Lower leg skin (tissue), 4 donors: ENCODE data around the gene NUDT8. TPM values are rescaled to one million over a fixed set of nuclear protein-coding genes. Genes with fewer than 3 reads are reported as not detected.

Experiments
- DNase-seq, 2 donors: peaks; one replicate each; pipeline ENCODE4 v3.0.0-alpha.2; 2019; ENCODE audit warnings: low spot score in 2 of 2
- H3K4me3 ChIP-seq: fragments of 200-600 bp; sonication (generic); 2 replicates; pipeline ENCODE4 v1.5.1; 2017; ENCODE audit warnings: mild to moderate bottlenecking, low read depth; ENCODE audit not compliant: poor library complexity, severe bottlenecking
- CTCF ChIP-seq, 3 donors: fragments of 450-650 bp; IDR thresholded peaks; one replicate each; pipeline ENCODE4 v1.5.1; 2016; ENCODE audit warnings: antibody characterized with exemption in 3 of 3, mild to moderate bottlenecking in 3 of 3, moderate library complexity in 2 of 3
- POLR2A ChIP-seq, 2 donors: fragments of 450-650 bp; IDR thresholded peaks; one replicate each; pipeline ENCODE4 v1.6.1; 2016 to 2017; ENCODE audit warnings: antibody characterized with exemption in 2 of 2, mild to moderate bottlenecking in 1 of 2, moderate library complexity in 1 of 2
- WGBS, 2 donors: methylation state at CpG; one replicate each; pipeline ENCODE4 v1.1.5; 2018; 5-methylcytosine and 5-hydroxymethylcytosine counted together
- intact Hi-C: fragments of 100-400 bp; cut with DNase I; formaldehyde crosslinking; loops from one replicate; pipeline ENCODE4 v1.15.0; 2023; ENCODE audit warnings: low total_unique reads
- total RNA-seq, 4 donors: library from RNA; depleted of rRNA; stranded (reverse); fragments of >200 nt; gene quantifications; one replicate each; pipeline ENCODE4 v1.1.0, GENCODE V29; 2016

The NUDT8 gene
- total RNA-seq, 4 donors from 2014 or later: 42.1 to 89.4 (median 55.1) TPM

- TF ChIP-seq POLR2A (IDR thresholded peaks at IDR 0.05) (no peak), CTCF (IDR thresholded peaks at IDR 0.05) (no peak)
- WGBS, 2 donors: 79 to 81% methylated on average over 16 to 17 of the region's 17 CpGs
- H3K4me3 ChIP-seq: no peak overlapping the region
- no peak for DNase-seq
- intact Hi-C loops: no loop called here
Observed at GRCh38 chr11:67613313-67613959, 16.3 kb downstream of the NUDT8 start.

DNA sequence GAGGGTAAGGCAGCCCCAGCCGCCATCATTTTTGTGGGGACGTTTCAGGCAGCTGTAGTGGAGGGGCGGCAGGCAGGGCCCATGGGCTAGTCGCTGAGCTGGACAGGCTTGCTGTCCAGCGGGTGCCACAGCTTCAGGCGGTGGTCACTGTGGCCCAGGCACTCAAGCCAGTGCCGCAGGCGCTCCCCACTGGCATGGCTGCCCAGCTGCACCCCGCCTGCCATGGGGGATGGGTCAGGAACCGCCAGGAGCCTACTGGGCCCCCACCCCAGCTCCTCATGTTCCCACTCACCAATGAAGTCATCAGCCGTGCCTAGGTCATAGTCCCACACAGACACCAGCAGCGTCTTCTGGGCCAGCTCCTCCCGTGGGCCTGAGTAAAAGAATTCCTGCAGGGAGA lies 17.0 kb downstream of the NUDT8 start:
- DNase-seq: no peak
- TF ChIP-seq CTCF (IDR thresholded peaks at IDR 0.05) (no peak), POLR2A (IDR thresholded peaks at IDR 0.05) (no peak)

GRCh38 chr11:67611704-67612587 lies 17.8 kb downstream of the NUDT8 start:
- DNase-seq: no peak
- intact Hi-C loops: no loop called here

More for the DNA sequence above, 17.0 kb downstream of the NUDT8 start:
- WGBS, 2 donors: 85 to 88% methylated on average over 5 to 13 of the region's 13 CpGs
- no peak overlapping the region for H3K4me3 ChIP-seq
- intact Hi-C loops: no loop called here

GRCh38 chr11:67611165-67611564 lies 18.6 kb downstream of the NUDT8 start:
- intact Hi-C loops: no loop called here
- no peak for DNase-seq
- 83 to 88% methylated on average over 9 to 14 of the region's 14 CpGs for WGBS, 2 donors
- H3K4me3 ChIP-seq: no peak overlapping the region
- TF ChIP-seq POLR2A (IDR thresholded peaks at IDR 0.05) (no peak), CTCF (IDR thresholded peaks at IDR 0.05) (no peak)

More at GRCh38 chr11:67611704-67612587, 17.8 kb downstream of the NUDT8 start:
- WGBS, 2 donors: 90 to 91% methylated on average over 31 to 37 of the region's 37 CpGs
- TF ChIP-seq POLR2A (IDR thresholded peaks at IDR 0.05) (no peak), CTCF (IDR thresholded peaks at IDR 0.05) (no peak)
- H3K4me3 ChIP-seq: no peak overlapping the region

- DNase-seq: no peak
- 83 to 89% methylated on average over 12 to 15 of the region's 15 CpGs for WGBS, 2 donors
- intact Hi-C loops: no loop called here
- TF ChIP-seq CTCF (IDR thresholded peaks at IDR 0.05) (no peak), POLR2A (IDR thresholded peaks at IDR 0.05) (no peak)
- H3K4me3 ChIP-seq: no peak overlapping the region
Observed at GRCh38 chr11:67610302-67610868, 19.4 kb downstream of the NUDT8 start.
